ENCODE results near the gene FBXL7.

- TF ChIP-seq, protein P1, sequence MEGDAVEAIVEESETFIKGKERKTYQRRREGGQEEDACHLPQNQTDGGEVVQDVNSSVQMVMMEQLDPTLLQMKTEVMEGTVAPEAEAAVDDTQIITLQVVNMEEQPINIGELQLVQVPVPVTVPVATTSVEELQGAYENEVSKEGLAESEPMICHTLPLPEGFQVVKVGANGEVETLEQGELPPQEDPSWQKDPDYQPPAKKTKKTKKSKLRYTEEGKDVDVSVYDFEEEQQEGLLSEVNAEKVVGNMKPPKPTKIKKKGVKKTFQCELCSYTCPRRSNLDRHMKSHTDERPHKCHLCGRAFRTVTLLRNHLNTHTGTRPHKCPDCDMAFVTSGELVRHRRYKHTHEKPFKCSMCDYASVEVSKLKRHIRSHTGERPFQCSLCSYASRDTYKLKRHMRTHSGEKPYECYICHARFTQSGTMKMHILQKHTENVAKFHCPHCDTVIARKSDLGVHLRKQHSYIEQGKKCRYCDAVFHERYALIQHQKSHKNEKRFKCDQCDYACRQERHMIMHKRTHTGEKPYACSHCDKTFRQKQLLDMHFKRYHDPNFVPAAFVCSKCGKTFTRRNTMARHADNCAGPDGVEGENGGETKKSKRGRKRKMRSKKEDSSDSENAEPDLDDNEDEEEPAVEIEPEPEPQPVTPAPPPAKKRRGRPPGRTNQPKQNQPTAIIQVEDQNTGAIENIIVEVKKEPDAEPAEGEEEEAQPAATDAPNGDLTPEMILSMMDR (IDR thresholded peaks at IDR 0.05): no peak
- no peak for TF ChIP-seq POLR2A (IDR thresholded peaks at IDR 0.05)
These were observed 451.1 kb downstream of the FBXL7 start for GRCh38 chr5:15951126-15951525.
